ENCODE measurements around the gene RAPGEF1.

GRCh38 chr9:131587906-131588305 is 152.0 kb downstream of the RAPGEF1 start:
- TF ChIP-seq EZH2 (IDR thresholded peaks at IDR 0.05; ENCODE audit: borderline replicate concordance, low read depth, low read length, poor library complexity, severe bottlenecking) (no peak), CTCF (conservative IDR thresholded peaks at IDR 0.05; ENCODE audit: low read depth, low read length) (no peak)

All from A673 (cell line).